Cardiac fibroblast (primary cell): ENCODE results near the gene DHRS7B.
A peak's percentile ranks its signal among the peaks of the same experiment; 100 is the strongest.

ENCODE experiments used
- DNase-seq, 2 donors: peaks; one replicate each; pipeline versions ENCODE4 v3.0.0 to v3.0.0-alpha.2; 2010; ENCODE audit warnings: low read depth in 2 of 2
- H3K4me3 ChIP-seq, 2 donors: replicated peaks in 1 of 2; 1 replicate in 1 of 2; 2 replicates in 1 of 2; pipeline ENCODE4 v1.5.1; 2011; ENCODE audit warnings: low read depth in 2 of 2, low read length in 2 of 2, mild to moderate bottlenecking in 2 of 2, moderate library complexity in 1 of 2
- CTCF ChIP-seq: IDR thresholded peaks from one replicate; pipeline ENCODE4 v1.5.1; 2011; ENCODE audit warnings: low read depth, mild to moderate bottlenecking, low read length, inconsistent platforms

Gene DHRS7B

GRCh38 chr17:21213638-21214014, 86.9 kb downstream of the DHRS7B start:
- peak in 1 of 2 donors; percentile 40 for DNase-seq
- H3K4me3 ChIP-seq = peak overlapping the region; percentile 67 to 100
- TF ChIP-seq CTCF = no peak

GRCh38 chr17:21214015-21214776, 87.4 kb downstream of the DHRS7B start, which contains the start of gene TMEM11:
Gene TMEM11 (minus strand): TSS chr17:21214161. CDS start chr17:21214152, 9 bp downstream.
- H3K4me3 ChIP-seq = peak within 1 kb of the TSS; percentile 67 to 100
- DNase-seq = peak; percentile 94 to 97
- no peak for TF ChIP-seq CTCF

GRCh38 chr17:21214777-21215541, 88.2 kb downstream of the DHRS7B start:
- peak overlapping the region; percentile 67 to 100 for H3K4me3 ChIP-seq
- DNase-seq = peak in 1 of 2 donors; percentile 22
- no peak for TF ChIP-seq CTCF

GRCh38 chr17:21215935-21216334, 89.2 kb downstream of the DHRS7B start:
- no peak overlapping the region for H3K4me3 ChIP-seq
- no peak for TF ChIP-seq CTCF
- DNase-seq = peak; percentile 52 to 56

- no peak for TF ChIP-seq CTCF
- H3K4me3 ChIP-seq = no peak overlapping the region
- DNase-seq = no peak
These were observed 90.6 kb downstream of the DHRS7B start for GRCh38 chr17:21217346-21217745.

GRCh38 chr17:21218101-21218500, 91.3 kb downstream of the DHRS7B start:
- DNase-seq = no peak
- no peak for TF ChIP-seq CTCF
- no peak overlapping the region for H3K4me3 ChIP-seq
